ENCODE measurements around the gene MSRB3.

GRCh38 chr12:65335021-65335714 lies 56.7 kb downstream of the MSRB3 start:
- TF ChIP-seq, protein P1, sequence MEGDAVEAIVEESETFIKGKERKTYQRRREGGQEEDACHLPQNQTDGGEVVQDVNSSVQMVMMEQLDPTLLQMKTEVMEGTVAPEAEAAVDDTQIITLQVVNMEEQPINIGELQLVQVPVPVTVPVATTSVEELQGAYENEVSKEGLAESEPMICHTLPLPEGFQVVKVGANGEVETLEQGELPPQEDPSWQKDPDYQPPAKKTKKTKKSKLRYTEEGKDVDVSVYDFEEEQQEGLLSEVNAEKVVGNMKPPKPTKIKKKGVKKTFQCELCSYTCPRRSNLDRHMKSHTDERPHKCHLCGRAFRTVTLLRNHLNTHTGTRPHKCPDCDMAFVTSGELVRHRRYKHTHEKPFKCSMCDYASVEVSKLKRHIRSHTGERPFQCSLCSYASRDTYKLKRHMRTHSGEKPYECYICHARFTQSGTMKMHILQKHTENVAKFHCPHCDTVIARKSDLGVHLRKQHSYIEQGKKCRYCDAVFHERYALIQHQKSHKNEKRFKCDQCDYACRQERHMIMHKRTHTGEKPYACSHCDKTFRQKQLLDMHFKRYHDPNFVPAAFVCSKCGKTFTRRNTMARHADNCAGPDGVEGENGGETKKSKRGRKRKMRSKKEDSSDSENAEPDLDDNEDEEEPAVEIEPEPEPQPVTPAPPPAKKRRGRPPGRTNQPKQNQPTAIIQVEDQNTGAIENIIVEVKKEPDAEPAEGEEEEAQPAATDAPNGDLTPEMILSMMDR (IDR thresholded peaks at IDR 0.05) = no peak
- no peak for TF ChIP-seq POLR2A (IDR thresholded peaks at IDR 0.05)

Measured in esophagus squamous epithelium (tissue), 4 donors.